GM21619 (cell line): Measurements from ENCODE around the gene PITPNC1.
"Not testable (repeated sequence)": the region's sequence is repeated elsewhere in the genome, so short reads cannot be mapped to it uniquely, and the experiment has no call there.

Source experiments
- ATAC-seq: cut with Tn5 transposase; IDR thresholded peaks from one replicate; pipeline ENCODE4 v1.9.1; 2021; ENCODE audit not compliant: unreplicated experiment

The PITPNC1 gene

GRCh38 chr17:67613961-67614360 lies 236.9 kb downstream of the PITPNC1 start:
- no peak for ATAC-seq

DNA sequence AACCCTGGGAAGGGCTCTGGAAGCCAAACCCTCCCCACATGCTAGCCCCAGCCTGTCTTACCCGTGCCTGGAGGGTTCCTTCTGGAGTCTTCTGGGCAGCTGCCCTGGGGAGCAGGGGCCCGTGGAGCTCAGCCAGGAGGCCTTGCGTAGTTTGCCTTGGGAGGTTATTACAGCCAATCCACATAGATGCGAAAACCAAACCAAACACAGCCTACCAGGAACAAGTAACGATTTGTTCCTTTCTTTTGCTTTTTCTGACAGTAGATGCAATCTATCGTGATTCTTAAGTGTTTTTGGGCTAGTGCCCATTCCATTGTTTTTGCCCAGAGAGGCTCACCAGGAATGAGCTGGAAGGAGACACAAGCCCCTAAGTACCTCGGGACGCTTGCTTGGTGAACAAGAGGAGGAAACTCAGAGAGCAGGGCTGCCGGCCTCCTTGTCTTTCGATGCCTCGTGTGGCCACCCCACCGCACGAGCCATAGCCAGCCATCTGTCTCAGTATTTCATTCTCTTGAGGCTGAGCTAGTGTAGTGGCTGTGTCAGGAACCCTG lies 238.0 kb downstream of the PITPNC1 start:
- no peak for ATAC-seq

- no peak for ATAC-seq
Observed at GRCh38 chr17:67615736-67616135, 238.7 kb downstream of the PITPNC1 start.

GRCh38 chr17:67617304-67617899 lies 240.3 kb downstream of the PITPNC1 start:
- ATAC-seq = no peak

DNA sequence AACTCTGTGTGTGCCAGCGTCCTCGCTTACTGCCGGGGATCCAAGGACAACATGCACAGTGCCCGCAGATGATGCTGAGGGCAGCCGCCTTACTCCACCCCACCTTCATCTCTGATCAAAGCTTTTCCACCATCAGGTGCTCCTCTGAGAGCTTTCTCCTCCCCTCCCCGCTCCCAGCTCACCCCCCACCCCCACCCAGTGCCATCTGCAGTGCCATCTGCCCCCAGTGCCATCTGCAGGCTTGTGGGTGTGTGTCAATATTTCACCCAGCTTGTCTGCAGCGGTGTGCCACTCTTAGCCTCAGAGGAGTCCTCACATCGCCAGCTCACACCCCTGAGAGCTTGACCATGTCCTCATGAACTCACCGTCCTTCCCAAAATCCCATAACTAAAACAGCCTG lies 242.5 kb downstream of the PITPNC1 start:
- ATAC-seq = no peak

- no peak for ATAC-seq
Observed at GRCh38 chr17:67620088-67620487, 243.0 kb downstream of the PITPNC1 start.

DNA sequence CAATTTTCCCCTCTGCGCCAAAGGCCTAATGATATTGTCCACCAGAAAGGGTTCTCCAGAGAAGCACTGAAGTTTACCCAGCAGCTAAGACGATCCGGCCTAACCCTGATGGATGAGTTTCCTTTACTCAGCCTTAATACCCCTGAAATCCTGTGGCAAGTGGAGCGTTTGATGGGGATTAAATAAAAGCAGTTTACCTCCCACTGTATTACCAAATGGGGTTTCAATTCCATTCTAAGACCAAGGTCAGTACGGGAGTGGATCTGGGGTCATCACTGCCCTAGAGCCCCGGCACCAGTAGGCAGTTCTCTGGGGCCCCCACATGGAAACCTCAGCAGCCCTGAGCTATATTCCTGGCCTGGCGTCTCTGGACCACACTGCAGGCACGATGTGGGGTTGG lies 243.6 kb downstream of the PITPNC1 start:
- no peak for ATAC-seq

DNA sequence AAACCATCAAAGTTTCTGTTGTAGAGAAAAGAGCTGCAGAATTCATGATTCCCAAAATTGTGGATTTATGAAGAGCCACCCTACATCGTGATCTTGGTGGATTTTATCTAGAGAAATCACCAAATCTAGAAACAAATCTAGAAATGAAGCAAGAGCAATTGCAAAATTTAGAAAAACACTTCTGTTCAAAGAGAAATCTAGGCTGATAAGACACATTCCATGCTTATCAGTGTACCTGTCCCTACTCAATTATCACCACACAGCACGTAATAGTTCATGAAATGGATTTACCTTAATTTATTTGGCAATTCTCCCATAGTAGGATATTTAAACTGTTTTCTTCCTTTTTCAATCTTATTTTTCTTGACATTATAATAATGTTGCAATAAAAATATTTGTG lies 246.7 kb downstream of the PITPNC1 start:
- no peak for ATAC-seq

DNA sequence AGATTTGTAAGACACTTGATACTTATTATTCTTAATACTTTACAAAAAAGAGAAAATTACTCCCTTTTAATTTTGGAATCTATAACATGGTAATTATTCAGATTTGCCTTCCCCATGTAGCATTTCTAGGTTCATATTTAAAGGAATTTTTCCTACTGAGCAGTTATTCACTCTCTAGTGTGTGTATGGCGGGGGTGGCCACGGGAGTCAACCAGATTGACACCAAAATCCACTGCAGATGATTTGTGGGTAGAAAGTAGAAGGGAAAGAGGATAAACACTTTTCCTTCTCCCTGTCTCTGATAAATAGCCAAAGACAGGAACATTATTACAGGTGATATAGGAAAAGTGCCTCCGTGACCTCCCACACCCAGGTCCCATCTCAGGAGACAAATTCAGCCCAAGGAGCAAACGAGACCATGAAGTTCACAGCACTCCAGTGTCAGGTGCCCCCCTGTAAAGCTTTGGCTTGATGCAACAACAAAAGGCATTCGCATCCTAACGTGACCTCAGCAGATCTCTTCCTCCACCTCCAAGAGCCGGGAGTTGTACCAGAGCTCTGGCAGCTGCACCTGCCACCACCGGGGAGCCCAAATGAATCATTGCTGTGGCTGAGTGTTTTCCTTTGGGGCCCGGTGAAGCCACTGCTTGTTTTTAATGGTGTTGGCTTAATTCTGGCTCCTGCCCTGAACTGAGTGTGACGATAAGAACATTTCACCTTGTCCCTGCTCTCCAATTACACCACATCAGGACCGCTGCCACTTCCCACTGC lies 248.0 kb downstream of the PITPNC1 start:
- ATAC-seq = no peak

DNA sequence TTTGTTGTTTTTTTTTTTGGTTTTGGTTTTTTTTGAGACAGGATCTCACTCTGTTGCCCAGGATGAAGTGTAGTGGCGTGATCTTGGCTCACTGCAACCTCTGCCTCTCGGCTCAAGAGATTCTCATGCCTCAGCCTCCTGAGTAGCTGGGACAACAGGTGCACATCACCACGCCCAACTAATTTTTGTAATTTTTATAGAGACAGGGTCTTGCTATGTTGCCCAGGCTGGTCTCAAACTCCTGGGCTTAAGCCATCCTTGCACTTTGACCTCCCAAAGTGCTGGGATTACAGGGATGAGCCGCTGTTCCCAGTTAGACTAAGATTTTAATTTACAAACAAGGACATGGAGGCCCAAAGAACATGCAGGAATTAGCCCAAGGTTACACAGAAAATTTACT lies 248.9 kb downstream of the PITPNC1 start:
- no peak for ATAC-seq

DNA sequence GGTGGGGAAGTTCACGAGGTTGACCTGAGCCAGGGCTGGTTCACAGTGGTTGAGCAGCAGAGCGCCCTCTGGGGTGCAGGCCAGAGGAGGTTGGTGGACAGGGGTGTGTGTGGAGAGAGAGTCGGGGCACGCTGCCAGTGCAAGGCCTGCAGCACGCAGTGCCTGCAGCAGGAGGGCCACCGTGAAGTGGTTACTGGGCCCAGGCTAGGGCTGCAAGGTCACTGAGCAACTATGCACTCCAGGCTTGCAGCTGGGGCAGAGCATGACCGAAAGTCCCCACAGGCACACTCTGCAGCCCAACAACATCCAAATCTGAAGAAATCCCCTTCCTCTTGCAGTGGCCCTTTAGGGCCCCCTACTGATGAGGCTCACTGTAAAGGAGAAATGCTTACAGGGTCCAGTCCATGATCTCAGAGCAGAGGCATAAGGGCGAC lies 251.5 kb downstream of the PITPNC1 start:
- peak; percentile 65 for ATAC-seq

- no peak for ATAC-seq
Observed at GRCh38 chr17:67629971-67630320, 252.9 kb downstream of the PITPNC1 start.

DNA sequence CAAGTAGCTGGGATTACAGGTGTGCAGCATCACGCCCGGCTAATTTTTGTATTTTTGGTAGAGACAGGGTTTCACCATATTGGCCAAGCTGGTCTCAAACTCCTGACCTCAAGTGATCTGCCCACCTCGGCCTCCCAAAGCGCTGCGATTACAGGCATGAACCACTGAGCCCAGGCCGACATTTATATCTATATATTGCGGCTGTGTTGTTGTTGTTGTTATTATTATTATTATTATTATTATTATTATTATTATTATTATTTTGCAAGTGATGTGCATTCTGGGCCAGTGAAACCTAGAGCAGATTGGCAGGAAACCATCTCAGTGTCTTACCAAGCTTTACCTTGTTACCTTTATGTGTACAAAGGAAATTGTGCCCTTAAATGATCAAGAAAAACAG lies 253.8 kb downstream of the PITPNC1 start:
- ATAC-seq = not testable (repeated sequence)

GRCh38 chr17:67632141-67632540 lies 255.1 kb downstream of the PITPNC1 start:
- ATAC-seq = no peak

- ATAC-seq = no peak
Observed at GRCh38 chr17:67633751-67634211, 256.7 kb downstream of the PITPNC1 start.

- ATAC-seq = no peak
Observed at GRCh38 chr17:67635681-67636080, 258.6 kb downstream of the PITPNC1 start.

DNA sequence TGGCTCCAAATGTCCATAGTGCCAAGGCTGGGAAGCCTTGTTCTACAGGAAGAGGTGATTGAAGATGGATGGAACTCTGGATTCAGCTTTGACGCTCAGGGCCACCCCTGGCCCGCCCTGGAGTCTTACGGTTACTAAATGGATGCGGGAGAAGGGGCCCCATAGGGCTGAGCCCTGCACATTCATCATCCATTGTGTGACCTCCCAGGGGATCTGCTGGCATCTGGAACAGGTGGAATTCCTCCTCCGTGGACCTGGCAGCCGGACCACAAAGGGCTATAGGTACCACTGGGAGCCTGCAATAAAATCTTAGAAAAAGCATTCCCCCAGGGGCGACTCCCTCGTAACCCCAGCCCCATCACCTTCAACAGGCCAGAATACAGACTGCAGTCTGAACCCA lies 259.2 kb downstream of the PITPNC1 start:
- ATAC-seq = no peak

GRCh38 chr17:67636834-67637520 lies 259.9 kb downstream of the PITPNC1 start:
- ATAC-seq = no peak

GRCh38 chr17:67637901-67638641 lies 261.0 kb downstream of the PITPNC1 start:
- ATAC-seq = no peak

- no peak for ATAC-seq
Observed at GRCh38 chr17:67638871-67639270, 261.8 kb downstream of the PITPNC1 start.

DNA sequence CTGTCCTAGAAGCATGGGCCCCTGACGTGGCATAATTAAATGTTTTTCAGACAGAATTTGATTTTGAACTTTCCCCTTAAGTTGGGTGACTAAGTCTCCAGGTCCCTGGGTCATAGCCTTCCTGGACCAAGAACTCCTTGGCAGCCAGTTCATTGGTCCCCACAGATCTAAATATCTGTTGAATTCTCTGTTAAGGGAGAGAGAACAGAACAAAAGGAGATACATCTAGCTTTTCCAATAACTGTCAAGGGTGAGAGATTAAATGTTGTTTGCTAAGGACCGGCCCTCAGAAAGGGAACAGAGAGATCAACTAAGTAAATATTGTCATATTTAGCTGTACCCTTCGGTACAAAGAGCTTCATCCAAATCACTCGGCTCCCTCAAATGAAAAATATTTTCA lies 262.5 kb downstream of the PITPNC1 start:
- ATAC-seq = no peak
